Loucy (cell line): Measurements from ENCODE around the gene CBY3.
"Not testable (repeated sequence)": the region's sequence is repeated elsewhere in the genome, so short reads cannot be mapped to it uniquely, and the experiment has no call there.

Experiments
- EZH2phosphoT487 ChIP-seq: fragments of 200-600 bp; IDR thresholded peaks from 2 replicates; pipeline ENCODE4 v1.6.1; 2018; ENCODE audit warnings: antibody characterized with exemption, mild to moderate bottlenecking, moderate library complexity, borderline replicate concordance
- TF ChIP-seq, protein P1 (sequence below): fragments of 200-600 bp; sonication (generic); conservative IDR thresholded peaks from 2 replicates; pipeline ENCODE4 v1.5.1; 2014; ENCODE audit warnings: mild to moderate bottlenecking, antibody characterized with exemption, low read length

DNA sequence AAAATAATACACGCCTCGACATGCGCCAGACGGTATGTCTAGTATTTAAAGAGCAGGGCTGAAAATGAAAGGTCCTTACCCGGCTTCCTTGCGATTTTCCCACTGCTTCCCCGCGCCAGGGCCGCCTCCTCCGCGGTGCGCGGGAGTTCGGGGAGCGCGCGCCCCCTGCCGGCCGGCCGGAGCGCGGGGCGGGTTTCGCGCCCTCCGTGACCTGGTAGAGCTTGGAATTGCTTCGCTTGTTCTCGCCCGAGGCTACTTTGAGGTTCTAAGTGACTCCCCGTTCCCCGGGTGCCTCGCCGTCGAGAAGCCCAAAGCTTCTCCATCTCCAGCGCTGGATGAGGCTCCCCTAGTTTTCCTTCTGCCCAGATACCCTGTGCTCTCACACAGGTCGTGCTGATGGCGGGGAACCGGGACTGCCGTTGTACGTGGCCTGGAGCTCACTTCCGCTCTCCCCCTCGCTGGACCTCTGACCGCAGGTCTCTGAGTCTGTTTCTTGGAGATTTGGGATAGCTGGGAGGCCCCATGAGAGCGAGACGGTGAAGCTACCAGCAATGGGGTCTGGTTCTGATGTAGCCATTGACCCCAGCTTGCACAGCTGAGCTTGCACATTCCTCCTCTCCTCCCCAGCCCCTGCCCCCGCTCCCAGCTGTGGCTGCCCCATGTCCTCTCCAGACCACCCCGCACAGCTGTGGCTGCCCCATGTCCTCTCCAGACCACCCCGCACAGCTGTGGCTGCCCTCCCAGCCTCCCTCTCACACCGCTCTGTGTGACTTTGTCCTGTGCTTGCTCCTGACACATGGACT, 46.3 kb downstream of the CBY3 start:
- TF ChIP-seq, protein P1, sequence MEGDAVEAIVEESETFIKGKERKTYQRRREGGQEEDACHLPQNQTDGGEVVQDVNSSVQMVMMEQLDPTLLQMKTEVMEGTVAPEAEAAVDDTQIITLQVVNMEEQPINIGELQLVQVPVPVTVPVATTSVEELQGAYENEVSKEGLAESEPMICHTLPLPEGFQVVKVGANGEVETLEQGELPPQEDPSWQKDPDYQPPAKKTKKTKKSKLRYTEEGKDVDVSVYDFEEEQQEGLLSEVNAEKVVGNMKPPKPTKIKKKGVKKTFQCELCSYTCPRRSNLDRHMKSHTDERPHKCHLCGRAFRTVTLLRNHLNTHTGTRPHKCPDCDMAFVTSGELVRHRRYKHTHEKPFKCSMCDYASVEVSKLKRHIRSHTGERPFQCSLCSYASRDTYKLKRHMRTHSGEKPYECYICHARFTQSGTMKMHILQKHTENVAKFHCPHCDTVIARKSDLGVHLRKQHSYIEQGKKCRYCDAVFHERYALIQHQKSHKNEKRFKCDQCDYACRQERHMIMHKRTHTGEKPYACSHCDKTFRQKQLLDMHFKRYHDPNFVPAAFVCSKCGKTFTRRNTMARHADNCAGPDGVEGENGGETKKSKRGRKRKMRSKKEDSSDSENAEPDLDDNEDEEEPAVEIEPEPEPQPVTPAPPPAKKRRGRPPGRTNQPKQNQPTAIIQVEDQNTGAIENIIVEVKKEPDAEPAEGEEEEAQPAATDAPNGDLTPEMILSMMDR = not testable (repeated sequence)
- TF ChIP-seq EZH2phosphoT487 = not testable (repeated sequence)
